ENCODE results near the gene INPP5K.

DNA sequence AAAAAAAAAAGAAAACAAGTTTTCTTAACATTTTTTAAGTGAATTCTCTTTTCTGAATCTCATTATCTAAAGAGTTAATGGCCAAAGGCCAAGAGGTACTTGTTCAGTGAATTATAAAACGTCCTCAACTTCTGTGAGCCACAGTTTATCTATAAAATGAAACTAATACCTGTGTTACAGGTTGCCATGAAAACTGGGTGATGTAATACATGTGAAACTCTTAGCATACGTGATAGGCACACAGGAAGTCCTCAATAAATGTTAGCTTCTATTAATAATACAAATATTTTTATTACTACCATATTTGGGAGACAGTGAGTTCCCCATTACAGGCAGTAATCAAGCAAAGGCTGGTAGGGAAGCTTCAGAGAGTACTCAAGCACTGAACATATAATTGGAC, 13.5 kb upstream of the INPP5K start:
- TF ChIP-seq, protein P1, sequence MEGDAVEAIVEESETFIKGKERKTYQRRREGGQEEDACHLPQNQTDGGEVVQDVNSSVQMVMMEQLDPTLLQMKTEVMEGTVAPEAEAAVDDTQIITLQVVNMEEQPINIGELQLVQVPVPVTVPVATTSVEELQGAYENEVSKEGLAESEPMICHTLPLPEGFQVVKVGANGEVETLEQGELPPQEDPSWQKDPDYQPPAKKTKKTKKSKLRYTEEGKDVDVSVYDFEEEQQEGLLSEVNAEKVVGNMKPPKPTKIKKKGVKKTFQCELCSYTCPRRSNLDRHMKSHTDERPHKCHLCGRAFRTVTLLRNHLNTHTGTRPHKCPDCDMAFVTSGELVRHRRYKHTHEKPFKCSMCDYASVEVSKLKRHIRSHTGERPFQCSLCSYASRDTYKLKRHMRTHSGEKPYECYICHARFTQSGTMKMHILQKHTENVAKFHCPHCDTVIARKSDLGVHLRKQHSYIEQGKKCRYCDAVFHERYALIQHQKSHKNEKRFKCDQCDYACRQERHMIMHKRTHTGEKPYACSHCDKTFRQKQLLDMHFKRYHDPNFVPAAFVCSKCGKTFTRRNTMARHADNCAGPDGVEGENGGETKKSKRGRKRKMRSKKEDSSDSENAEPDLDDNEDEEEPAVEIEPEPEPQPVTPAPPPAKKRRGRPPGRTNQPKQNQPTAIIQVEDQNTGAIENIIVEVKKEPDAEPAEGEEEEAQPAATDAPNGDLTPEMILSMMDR (tag by site-specific recombination; IDR thresholded peaks at IDR 0.05), result no peak
- no peak for TF ChIP-seq ZNF23 (tag by site-specific recombination; IDR thresholded peaks at IDR 0.05; ENCODE audit: borderline replicate concordance)
- TF ChIP-seq, protein P2, sequence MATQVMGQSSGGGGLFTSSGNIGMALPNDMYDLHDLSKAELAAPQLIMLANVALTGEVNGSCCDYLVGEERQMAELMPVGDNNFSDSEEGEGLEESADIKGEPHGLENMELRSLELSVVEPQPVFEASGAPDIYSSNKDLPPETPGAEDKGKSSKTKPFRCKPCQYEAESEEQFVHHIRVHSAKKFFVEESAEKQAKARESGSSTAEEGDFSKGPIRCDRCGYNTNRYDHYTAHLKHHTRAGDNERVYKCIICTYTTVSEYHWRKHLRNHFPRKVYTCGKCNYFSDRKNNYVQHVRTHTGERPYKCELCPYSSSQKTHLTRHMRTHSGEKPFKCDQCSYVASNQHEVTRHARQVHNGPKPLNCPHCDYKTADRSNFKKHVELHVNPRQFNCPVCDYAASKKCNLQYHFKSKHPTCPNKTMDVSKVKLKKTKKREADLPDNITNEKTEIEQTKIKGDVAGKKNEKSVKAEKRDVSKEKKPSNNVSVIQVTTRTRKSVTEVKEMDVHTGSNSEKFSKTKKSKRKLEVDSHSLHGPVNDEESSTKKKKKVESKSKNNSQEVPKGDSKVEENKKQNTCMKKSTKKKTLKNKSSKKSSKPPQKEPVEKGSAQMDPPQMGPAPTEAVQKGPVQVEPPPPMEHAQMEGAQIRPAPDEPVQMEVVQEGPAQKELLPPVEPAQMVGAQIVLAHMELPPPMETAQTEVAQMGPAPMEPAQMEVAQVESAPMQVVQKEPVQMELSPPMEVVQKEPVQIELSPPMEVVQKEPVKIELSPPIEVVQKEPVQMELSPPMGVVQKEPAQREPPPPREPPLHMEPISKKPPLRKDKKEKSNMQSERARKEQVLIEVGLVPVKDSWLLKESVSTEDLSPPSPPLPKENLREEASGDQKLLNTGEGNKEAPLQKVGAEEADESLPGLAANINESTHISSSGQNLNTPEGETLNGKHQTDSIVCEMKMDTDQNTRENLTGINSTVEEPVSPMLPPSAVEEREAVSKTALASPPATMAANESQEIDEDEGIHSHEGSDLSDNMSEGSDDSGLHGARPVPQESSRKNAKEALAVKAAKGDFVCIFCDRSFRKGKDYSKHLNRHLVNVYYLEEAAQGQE (tag by site-specific recombination; IDR thresholded peaks at IDR 0.05), result no peak
- no peak for TF ChIP-seq ZNF777 (tag by site-specific recombination; IDR thresholded peaks at IDR 0.05; ENCODE audit: borderline replicate concordance)
- TF ChIP-seq ZNF629 (tag by site-specific recombination; IDR thresholded peaks at IDR 0.05), result no peak
- TF ChIP-seq MYNN (tag by site-specific recombination; IDR thresholded peaks at IDR 0.05; ENCODE audit: borderline replicate concordance), result no peak
- no peak for TF ChIP-seq HOXC10 (CRISPR knock-in tag; IDR thresholded peaks at IDR 0.05)
- TF ChIP-seq ZNF37A (tag by site-specific recombination; IDR thresholded peaks at IDR 0.05), result no peak
- TF ChIP-seq ZNF2 (tag by site-specific recombination; IDR thresholded peaks at IDR 0.05), result no peak
- no peak for TF ChIP-seq ZNF24 (tag by site-specific recombination; IDR thresholded peaks at IDR 0.05)
- no peak for TF ChIP-seq HOXA7 (CRISPR knock-in tag; IDR thresholded peaks at IDR 0.05; ENCODE audit: borderline replicate concordance)
- TF ChIP-seq, protein P3, sequence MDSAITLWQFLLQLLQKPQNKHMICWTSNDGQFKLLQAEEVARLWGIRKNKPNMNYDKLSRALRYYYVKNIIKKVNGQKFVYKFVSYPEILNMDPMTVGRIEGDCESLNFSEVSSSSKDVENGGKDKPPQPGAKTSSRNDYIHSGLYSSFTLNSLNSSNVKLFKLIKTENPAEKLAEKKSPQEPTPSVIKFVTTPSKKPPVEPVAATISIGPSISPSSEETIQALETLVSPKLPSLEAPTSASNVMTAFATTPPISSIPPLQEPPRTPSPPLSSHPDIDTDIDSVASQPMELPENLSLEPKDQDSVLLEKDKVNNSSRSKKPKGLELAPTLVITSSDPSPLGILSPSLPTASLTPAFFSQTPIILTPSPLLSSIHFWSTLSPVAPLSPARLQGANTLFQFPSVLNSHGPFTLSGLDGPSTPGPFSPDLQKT (IDR thresholded peaks at IDR 0.05; ENCODE audit: borderline replicate concordance, low read depth, low read length), result no peak

All from HEK293 (cell line).